ENCODE results near the gene POGLUT3. TPM values are rescaled to one million over a fixed set of nuclear protein-coding genes. Genes with fewer than 3 reads are reported as not detected.

The POGLUT3 gene
- total RNA-seq, 1 donor from 2014 or later: 30.9 TPM

DNA sequence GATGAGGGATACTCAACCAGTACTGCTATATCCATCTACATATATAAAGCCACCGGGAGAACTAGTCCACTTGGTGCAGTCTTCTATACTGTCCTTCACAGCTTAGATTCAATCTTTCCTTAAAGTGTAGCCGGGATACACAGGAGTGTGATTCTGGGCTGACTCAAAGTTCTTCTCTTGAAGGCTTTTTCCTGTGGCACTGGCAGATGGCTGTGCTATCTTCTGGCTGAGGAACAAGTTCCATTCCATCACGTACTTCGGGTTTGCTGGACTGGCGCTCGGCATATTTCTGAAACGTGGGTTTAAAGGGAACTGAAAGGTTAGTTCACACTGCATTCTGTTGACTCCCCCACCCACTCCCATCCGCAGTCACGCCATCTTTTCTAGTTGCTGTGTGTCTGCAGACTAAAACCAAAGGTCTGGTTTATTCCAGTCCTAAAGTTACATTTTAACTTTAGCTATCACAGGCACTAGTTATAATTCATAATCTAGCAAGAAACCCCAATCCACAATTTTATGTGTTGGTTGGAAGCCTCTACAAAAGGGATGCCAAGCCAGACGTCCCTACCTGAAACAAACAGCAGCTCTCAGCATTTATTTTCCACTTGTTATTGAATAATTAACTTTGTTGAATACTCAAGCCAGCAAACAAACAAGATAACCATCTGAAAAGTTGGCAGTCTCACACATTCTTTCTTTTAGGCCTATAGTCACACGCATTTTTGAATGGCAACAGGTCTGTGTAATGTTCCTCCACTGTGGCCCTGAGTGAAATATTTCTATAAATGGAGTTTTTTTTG lies 23.3 kb downstream of the POGLUT3 start:
- H3K27ac Mint-ChIP-seq (ENCODE audit: unreplicated experiment): no peak overlapping the region
- H3K36me3 Mint-ChIP-seq (ENCODE audit: low read depth): peaks cover 10% of the 10 kb centered on the region
- H3K9me3 Mint-ChIP-seq: no peaks in the 10 kb centered on the region
- H3K4me1 Mint-ChIP-seq: no peaks in the 10 kb centered on the region
- no peak for DNase-seq (ENCODE audit: low read depth, low spot score)
- no peaks in the 10 kb centered on the region for H3K27me3 Mint-ChIP-seq (ENCODE audit: low read depth)
- H3K4me3 Mint-ChIP-seq: no peak overlapping the region
- TF ChIP-seq, protein P1, sequence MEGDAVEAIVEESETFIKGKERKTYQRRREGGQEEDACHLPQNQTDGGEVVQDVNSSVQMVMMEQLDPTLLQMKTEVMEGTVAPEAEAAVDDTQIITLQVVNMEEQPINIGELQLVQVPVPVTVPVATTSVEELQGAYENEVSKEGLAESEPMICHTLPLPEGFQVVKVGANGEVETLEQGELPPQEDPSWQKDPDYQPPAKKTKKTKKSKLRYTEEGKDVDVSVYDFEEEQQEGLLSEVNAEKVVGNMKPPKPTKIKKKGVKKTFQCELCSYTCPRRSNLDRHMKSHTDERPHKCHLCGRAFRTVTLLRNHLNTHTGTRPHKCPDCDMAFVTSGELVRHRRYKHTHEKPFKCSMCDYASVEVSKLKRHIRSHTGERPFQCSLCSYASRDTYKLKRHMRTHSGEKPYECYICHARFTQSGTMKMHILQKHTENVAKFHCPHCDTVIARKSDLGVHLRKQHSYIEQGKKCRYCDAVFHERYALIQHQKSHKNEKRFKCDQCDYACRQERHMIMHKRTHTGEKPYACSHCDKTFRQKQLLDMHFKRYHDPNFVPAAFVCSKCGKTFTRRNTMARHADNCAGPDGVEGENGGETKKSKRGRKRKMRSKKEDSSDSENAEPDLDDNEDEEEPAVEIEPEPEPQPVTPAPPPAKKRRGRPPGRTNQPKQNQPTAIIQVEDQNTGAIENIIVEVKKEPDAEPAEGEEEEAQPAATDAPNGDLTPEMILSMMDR (conservative IDR thresholded peaks at IDR 0.05): no peak

DNA sequence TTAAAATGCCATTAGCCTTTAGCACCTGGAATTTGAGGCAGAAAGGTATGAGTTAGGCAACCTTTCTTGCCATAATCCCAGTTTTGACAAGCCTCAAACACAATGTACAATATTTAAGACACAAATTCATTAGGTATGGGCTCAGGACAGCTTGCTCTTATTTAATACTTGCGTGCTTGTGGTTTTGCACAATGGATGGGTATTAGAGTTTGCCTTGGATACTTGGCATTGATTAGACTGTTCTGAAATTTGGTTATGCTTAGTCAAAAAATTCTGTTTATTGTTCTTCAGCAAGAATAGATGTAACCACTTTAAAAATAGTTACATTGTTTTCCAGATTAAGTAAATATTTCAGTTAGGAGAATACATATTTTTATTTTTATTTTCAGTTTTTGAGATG lies 25.5 kb downstream of the POGLUT3 start:
- Mint-ChIP-seq H3K27me3 (ENCODE audit: low read depth) (no peaks in the 10 kb centered on the region), H3K9me3 (no peaks in the 10 kb centered on the region), H3K36me3 (ENCODE audit: low read depth) (peaks cover 6% of the 10 kb centered on the region), H3K4me1 (peaks cover under 1% of the 10 kb centered on the region), H3K27ac (ENCODE audit: unreplicated experiment) (no peak overlapping the region), H3K4me3 (no peak overlapping the region)
- TF ChIP-seq, protein P1 (conservative IDR thresholded peaks at IDR 0.05): no peak
- DNase-seq (ENCODE audit: low read depth, low spot score): no peak

DNA sequence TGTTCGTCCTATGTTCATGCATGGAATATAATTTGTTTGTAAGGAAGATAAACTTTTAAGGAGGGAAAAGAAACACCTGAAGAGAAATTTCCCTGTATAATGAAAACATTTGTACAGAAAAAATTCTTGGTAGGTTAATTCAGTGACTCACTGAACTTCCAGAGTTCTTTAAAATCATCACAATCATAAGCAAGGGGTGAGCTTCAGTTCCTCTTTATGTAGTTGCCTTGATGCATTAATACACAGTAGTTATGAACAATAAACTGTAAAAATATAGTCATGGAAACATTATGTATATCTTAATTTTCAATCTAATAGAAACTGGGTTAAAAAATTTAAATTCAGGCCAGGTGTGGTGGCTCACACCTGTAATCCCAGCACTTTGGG lies 29.7 kb downstream of the POGLUT3 start:
- Mint-ChIP-seq H3K4me1 (peaks cover 15% of the 10 kb centered on the region), H3K4me3 (peak overlapping the region; percentile 99), H3K27me3 (ENCODE audit: low read depth) (no peaks in the 10 kb centered on the region), H3K27ac (ENCODE audit: unreplicated experiment) (no peak overlapping the region), H3K9me3 (no peaks in the 10 kb centered on the region), H3K36me3 (ENCODE audit: low read depth) (peaks cover 6% of the 10 kb centered on the region)
- TF ChIP-seq, protein P1 (conservative IDR thresholded peaks at IDR 0.05): no peak
- no peak for DNase-seq (ENCODE audit: low read depth, low spot score)

DNA sequence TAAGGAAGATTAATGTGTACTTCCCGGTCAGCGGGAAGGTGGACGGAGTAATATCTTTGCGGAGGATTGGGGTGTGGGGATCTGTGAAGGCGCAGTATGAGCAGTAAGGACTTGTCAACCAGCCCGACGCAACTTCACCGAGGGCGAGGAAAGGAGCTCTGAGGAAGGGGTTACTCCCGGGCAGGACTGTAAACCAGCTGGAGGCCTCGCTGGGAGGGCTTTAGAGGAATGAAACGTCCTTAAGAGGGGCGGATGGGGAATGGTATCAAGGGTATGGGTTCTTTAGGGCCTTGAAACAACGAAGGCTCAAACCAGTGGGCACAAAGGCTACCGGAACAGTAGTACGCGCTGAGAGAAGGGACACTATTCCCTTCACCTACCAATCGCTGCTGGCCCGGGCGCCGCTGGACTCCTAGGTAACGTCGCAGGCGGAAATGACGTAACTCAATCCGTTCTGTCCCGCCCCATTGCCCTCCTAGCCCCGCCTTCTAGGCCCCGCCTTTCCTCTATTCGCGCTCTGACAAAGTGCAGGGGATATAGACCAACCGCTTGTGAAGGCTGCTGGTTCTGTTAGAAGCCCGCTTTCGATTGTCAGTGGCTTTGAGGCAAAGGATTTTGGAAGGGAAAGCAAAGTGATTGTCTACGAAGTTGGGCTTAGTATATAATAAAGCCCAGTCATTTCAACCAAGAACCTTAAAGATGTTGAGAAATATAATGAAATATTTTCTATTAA lies 30.9 kb downstream of the POGLUT3 start, which contains the start of gene C11orf65:
Gene C11orf65, minus strand, starts transcription at position 439 of the 733 bp plus-strand sequence. CDS start 5,970 bp downstream, outside the sequence.
- H3K27ac Mint-ChIP-seq (ENCODE audit: unreplicated experiment): peak within 1 kb of the TSS; percentile 100
- TF ChIP-seq, protein P1 (conservative IDR thresholded peaks at IDR 0.05): no peak
- H3K4me1 Mint-ChIP-seq: peaks cover 15% of the 10 kb centered on the region
- peak within 1 kb of the TSS; percentile 99 for H3K4me3 Mint-ChIP-seq
- H3K27me3 Mint-ChIP-seq (ENCODE audit: low read depth): no peaks in the 10 kb centered on the region
- no peaks in the 10 kb centered on the region for H3K9me3 Mint-ChIP-seq
- DNase-seq (ENCODE audit: low read depth, low spot score): peak; percentile 93
- H3K36me3 Mint-ChIP-seq (ENCODE audit: low read depth): peaks cover 6% of the 10 kb centered on the region

DNA sequence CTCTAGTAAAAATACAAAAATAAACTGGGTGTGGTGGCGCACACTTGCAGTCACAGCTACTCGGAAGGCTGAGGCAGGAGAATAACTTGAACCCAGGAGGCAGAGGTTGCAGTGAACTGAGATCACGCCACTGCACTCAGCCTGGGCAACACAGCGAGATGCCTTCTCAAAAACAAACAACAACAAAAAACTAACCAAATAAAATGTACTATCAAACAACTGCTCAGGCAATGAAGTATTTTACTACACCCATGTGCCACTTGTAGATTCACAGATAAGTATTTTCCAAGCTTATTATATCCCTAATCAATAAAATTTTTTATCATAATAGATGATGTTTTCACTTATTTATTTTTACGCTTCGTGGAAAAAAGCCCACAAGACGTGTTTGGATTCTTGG lies 31.8 kb downstream of the POGLUT3 start:
- DNase-seq (ENCODE audit: low read depth, low spot score): no peak
- no peaks in the 10 kb centered on the region for H3K9me3 Mint-ChIP-seq
- H3K27ac Mint-ChIP-seq (ENCODE audit: unreplicated experiment): peak overlapping the region; percentile 62
- peaks cover 6% of the 10 kb centered on the region for H3K36me3 Mint-ChIP-seq (ENCODE audit: low read depth)
- H3K4me3 Mint-ChIP-seq: peak overlapping the region; percentile 99
- TF ChIP-seq, protein P1 (conservative IDR thresholded peaks at IDR 0.05): no peak
- H3K27me3 Mint-ChIP-seq (ENCODE audit: low read depth): no peaks in the 10 kb centered on the region
- H3K4me1 Mint-ChIP-seq: peaks cover 15% of the 10 kb centered on the region
